Measurements from ENCODE around the gene PRSS21. TPM values are rescaled to one million over a fixed set of nuclear protein-coding genes. Genes with fewer than 3 reads are reported as not detected.
A peak's percentile ranks its signal among the peaks of the same experiment; 100 is the strongest.

PRSS21 gene, protein sequence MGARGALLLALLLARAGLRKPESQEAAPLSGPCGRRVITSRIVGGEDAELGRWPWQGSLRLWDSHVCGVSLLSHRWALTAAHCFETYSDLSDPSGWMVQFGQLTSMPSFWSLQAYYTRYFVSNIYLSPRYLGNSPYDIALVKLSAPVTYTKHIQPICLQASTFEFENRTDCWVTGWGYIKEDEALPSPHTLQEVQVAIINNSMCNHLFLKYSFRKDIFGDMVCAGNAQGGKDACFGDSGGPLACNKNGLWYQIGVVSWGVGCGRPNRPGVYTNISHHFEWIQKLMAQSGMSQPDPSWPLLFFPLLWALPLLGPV
- total RNA-seq (2022) (not detected in 2 replicates), Bru-seq, nascent RNA (not detected), BruChase-seq, experiment 1, labeled RNA remaining after a 6-hour chase (not detected), BruChase-seq, experiment 2, labeled RNA remaining after a 2-hour chase (not detected)
- long read RNA-seq: 0 reads

DNA sequence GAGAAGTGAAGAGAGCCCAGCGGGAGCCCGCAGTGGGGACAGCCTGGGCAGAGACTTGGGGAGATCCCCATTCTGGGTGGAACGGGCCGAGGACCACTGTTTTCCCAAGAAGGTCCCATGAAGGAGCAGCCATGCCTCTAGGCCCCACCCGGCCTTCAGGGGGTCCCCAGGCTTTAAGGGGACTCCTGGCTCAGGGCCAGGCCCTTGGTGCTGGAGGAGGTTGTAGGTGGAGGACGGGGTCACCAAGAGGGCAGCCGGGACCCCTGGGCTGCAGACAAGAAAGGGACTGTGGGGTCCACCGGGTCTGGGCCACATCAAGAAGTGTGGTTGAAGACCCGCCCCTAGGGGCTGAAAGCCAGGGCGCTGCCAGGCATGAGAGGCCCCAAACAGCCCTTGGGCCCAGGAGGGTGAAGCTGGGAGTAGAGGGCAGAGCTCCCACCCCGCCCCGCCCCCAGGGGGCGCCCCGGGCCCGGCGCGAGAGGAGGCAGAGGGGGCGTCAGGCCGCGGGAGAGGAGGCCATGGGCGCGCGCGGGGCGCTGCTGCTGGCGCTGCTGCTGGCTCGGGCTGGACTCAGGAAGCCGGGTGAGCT lies at the start of gene PRSS21:
PRSS21 (plus strand) TSS at position 487 of the 589 bp plus-strand sequence; CDS start at position 519, 32 bp downstream.
- no TSS peak for BruUV-seq (replicated peaks)
- no peaks in the 10 kb centered on the region for H3K9me3 Mint-ChIP-seq (ENCODE audit: low read depth, unreplicated experiment)
- peak; percentile 27 for TF ChIP-seq CTCF (IDR thresholded peaks at IDR 0.05; ENCODE audit: unreplicated experiment)
- no peak for DNase-seq
- H3K27me3 Mint-ChIP-seq (ENCODE audit: unreplicated experiment): peaks cover 3% of the 10 kb centered on the region
- no peaks in the 10 kb centered on the region for H3K36me3 Mint-ChIP-seq (ENCODE audit: insufficient read depth, unreplicated experiment)
- no peak within 1 kb of the TSS for H3K27ac Mint-ChIP-seq (ENCODE audit: unreplicated experiment)
- intact Hi-C loops (cut with micrococcal nuclease; ENCODE audit: unreplicated experiment): no loop called here
- H3K4me1 Mint-ChIP-seq (ENCODE audit: low read depth, unreplicated experiment): peaks cover 20% of the 10 kb centered on the region
- no peak within 1 kb of the TSS for H3K4me3 Mint-ChIP-seq (ENCODE audit: low read depth, unreplicated experiment)
- CTCF ChIA-PET: no interaction called here

- H3K36me3 Mint-ChIP-seq (ENCODE audit: insufficient read depth, unreplicated experiment): peaks cover 100% of the 10 kb centered on the region
- intact Hi-C loops (cut with micrococcal nuclease; ENCODE audit: unreplicated experiment): no loop called here
- H3K27ac Mint-ChIP-seq (ENCODE audit: unreplicated experiment): peak overlapping the region; percentile 85
- no peak for DNase-seq
- H3K4me3 Mint-ChIP-seq (ENCODE audit: low read depth, unreplicated experiment): peak overlapping the region; percentile 46
- H3K27me3 Mint-ChIP-seq (ENCODE audit: unreplicated experiment): no peaks in the 10 kb centered on the region
- CTCF ChIA-PET: no interaction called here
- BruUV-seq (replicated peaks): no TSS peak
- no peak for TF ChIP-seq CTCF (IDR thresholded peaks at IDR 0.05; ENCODE audit: unreplicated experiment)
- peaks cover 3% of the 10 kb centered on the region for H3K9me3 Mint-ChIP-seq (ENCODE audit: low read depth, unreplicated experiment)
- H3K4me1 Mint-ChIP-seq (ENCODE audit: low read depth, unreplicated experiment): peaks cover 46% of the 10 kb centered on the region
Measured at GRCh38 chr16:2767891-2768290, 49.1 kb upstream of the PRSS21 start.

DNA sequence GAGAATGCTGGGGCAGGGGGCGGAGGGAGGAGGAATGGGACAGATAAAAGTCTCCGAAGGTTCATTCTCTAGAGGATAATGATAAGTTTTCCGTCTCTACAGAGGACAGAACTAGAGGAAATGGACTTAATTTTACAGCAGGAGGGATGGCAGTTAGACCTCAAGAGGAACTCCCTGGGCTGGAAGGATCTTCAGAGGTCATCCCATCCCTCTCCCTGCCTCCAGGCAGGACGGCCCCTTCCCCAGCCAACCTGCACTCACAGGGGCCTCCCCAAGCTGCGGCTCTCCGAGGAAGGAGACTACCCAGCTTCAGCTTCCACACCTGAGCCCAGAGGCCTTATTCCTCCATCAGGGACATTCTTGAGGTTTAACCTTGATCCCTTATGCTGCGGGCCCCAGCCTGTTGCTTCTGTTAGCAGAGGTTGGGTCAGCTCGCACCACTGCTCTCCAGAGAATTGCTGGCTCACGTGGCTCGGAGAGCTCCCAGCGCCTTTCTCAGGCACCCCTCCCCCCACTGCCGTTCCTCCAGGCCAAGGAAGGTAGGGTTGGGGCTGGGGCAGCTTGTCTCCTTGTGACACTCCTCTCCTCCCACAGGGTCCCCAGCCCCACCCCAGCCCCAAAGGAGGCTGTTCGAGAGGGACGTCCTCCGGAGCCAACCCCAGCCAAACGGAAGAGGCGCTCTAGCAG lies 48.5 kb upstream of the PRSS21 start:
- peak overlapping the region; percentile 46 for H3K4me3 Mint-ChIP-seq (ENCODE audit: low read depth, unreplicated experiment)
- no peaks in the 10 kb centered on the region for H3K27me3 Mint-ChIP-seq (ENCODE audit: unreplicated experiment)
- intact Hi-C loops (cut with micrococcal nuclease; ENCODE audit: unreplicated experiment): no loop called here
- H3K9me3 Mint-ChIP-seq (ENCODE audit: low read depth, unreplicated experiment): peaks cover 2% of the 10 kb centered on the region
- peak overlapping the region; percentile 85 for H3K27ac Mint-ChIP-seq (ENCODE audit: unreplicated experiment)
- DNase-seq: no peak
- peaks cover 100% of the 10 kb centered on the region for H3K36me3 Mint-ChIP-seq (ENCODE audit: insufficient read depth, unreplicated experiment)
- H3K4me1 Mint-ChIP-seq (ENCODE audit: low read depth, unreplicated experiment): peaks cover 48% of the 10 kb centered on the region
- CTCF ChIA-PET: no interaction called here
- TF ChIP-seq CTCF (IDR thresholded peaks at IDR 0.05; ENCODE audit: unreplicated experiment): no peak
- BruUV-seq (replicated peaks): no TSS peak

DNA sequence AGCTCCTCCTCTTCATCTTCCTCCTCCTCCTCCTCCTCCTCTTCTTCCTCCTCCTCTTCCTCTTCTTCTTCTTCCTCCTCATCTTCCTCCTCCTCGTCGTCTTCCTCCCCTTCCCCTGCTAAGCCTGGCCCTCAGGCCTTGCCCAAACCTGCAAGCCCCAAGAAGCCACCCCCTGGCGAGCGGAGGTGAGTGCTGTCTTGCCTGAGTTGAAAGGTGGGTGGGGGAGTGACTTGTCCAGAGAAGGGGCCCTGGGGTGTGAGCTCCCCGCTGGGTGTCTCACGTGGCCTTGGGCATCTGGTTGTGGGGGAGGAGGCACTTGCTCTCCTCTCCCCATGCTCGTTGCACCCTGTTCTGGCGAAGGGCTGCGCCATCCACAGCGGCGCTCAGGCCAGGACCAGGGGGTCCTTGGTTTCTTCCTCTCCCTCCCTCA lies 47.9 kb upstream of the PRSS21 start:
- BruUV-seq (replicated peaks): no TSS peak
- H3K36me3 Mint-ChIP-seq (ENCODE audit: insufficient read depth, unreplicated experiment): peaks cover 100% of the 10 kb centered on the region
- peaks cover 48% of the 10 kb centered on the region for H3K4me1 Mint-ChIP-seq (ENCODE audit: low read depth, unreplicated experiment)
- TF ChIP-seq CTCF (IDR thresholded peaks at IDR 0.05; ENCODE audit: unreplicated experiment): no peak
- H3K27ac Mint-ChIP-seq (ENCODE audit: unreplicated experiment): peak overlapping the region; percentile 61
- H3K27me3 Mint-ChIP-seq (ENCODE audit: unreplicated experiment): no peaks in the 10 kb centered on the region
- H3K4me3 Mint-ChIP-seq (ENCODE audit: low read depth, unreplicated experiment): peak overlapping the region; percentile 5
- CTCF ChIA-PET: no interaction called here
- no peak for DNase-seq
- intact Hi-C loops (cut with micrococcal nuclease; ENCODE audit: unreplicated experiment): no loop called here
- no peaks in the 10 kb centered on the region for H3K9me3 Mint-ChIP-seq (ENCODE audit: low read depth, unreplicated experiment)

Data from Calu3 (cell line).